ENCODE measurements around the gene SLC10A1.

- no peak for TF ChIP-seq CTCF (IDR thresholded peaks at IDR 0.05)
- no peak for TF ChIP-seq EZH2 (IDR thresholded peaks at IDR 0.05; ENCODE audit: borderline replicate concordance, insufficient read depth, low read depth, low read length, poor library complexity, severe bottlenecking)
Observed at GRCh38 chr14:69811227-69811867, 14.3 kb upstream of the SLC10A1 start.
